Measurements from ENCODE around the gene LGMN.

Gene LGMN

DNA sequence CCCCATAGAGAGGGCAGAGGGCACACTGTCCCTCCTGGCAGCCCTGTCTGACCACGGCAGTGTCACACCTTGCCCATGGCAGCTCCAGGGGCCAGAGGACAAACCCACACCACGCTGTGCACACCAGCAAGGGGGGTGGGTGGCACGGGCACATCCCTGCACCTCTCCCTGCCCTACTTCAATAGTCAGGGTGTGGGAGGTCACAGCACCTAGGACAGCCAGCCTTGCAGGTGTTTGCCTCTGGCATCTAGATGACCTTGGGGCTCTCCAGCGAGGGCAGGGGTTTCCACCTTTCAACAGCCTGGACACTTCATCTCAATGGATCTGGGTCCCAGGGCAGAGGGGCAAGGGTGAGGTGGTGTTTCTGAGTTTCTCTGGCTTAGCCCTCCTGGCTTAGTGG, 69.2 kb downstream of the LGMN start:
- TF ChIP-seq GATA2 (IDR thresholded peaks at IDR 0.05; ENCODE audit: low read depth, low read length) (no peak), GATA3 (IDR thresholded peaks at IDR 0.05; ENCODE audit: low read depth, low read length) (no peak)

DNA sequence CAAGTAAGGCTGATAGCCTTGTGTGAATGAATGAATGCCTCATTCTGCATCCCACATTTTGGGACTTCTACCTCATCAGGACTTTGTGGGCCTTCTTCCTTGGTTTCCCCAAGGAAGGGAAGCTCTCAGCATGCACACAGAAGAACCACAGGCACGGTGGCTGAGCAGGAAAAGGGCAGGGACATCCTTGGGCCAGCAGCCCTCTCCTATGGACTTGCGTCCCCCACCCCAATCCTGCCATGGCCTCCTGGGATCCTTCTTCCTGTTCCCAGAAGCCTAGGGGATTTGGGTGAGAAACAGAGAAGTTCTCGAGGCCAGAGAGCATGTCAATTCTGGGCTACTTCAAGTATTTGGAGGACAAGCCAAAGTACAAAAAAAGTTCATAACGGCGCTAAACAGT, 69.7 kb downstream of the LGMN start:
- TF ChIP-seq GATA3 (IDR thresholded peaks at IDR 0.05; ENCODE audit: low read depth, low read length), result no peak
- TF ChIP-seq GATA2 (IDR thresholded peaks at IDR 0.05; ENCODE audit: low read depth, low read length), result no peak

DNA sequence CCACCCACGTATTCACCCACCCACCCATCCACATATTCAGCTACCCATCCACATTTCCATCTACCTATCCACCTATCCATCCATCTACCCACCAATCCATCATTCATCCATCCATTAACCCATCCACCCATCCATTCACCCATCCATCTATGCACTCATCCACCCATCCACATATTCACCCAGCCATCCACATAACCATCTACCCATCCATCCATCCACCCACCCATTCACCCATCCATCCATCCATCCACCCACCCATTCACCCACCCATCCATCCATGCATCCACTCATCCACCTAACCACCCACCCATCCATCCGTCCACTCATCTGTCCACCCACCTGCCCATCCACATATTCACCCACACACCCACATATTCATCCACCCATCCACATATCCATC, 70.5 kb downstream of the LGMN start:
- TF ChIP-seq GATA2 (IDR thresholded peaks at IDR 0.05; ENCODE audit: low read depth, low read length) (no peak), GATA3 (IDR thresholded peaks at IDR 0.05; ENCODE audit: low read depth, low read length) (no peak)

DNA sequence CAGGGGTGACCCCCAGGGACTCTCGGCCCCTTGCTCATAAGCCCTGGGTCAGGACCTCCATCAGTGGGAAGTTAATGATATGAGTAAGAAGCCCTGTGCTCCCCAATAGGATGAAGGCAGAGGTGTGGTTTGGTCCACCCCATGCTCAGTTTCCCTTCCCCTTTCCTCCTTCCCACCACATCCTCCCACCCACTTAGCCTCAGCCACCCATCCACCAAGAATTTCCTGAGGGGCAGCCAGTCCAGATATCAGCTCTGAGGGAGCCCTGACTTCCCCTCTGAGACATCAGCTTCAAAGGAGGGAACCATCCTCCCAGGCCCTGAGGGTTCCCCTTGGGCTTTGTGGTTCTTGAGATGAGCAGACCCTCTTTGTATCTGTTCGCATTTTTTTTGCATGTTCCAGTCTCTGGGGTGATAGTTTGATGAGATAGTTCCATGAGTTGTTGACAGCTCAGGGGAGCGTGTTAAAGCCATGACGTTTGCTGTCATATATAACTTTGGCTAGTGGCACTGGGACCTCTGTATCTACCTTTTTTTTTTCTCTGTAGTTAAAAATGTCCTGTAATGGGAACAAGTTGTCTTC, 71.2 kb downstream of the LGMN start:
- TF ChIP-seq GATA2 (IDR thresholded peaks at IDR 0.05; ENCODE audit: low read depth, low read length) (no peak), GATA3 (IDR thresholded peaks at IDR 0.05; ENCODE audit: low read depth, low read length) (no peak)

DNA sequence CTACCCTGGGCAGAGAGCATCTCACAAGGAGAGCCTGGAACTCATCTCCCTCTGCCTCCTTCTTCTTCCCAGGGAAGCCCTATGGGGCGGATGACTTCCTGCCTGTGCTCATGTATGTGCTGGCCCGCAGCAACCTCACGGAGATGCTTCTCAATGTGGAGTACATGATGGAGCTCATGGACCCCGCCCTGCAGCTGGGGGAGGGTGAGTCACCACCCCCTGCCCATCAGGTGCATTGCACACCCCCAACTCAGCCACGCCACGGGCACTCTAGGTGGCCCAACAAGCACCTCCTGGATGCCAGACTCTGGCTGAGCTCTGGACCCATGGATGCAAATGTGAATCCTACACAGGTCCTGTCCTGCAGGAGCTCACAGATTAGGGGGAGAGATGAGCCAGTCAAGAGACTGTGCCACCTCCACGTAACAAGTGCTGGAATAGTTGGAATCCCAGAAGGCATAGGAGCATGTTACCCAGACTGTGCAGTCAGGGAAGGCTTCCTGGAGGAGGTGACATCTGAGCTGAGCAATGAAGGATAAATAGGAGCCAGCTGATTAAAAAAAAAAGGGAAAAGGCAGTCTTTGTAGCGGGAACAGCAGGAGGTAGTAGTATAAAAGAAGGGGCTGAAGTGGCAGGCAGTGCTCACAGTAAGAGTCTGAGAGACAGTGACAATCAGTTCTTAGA, 71.9 kb downstream of the LGMN start:
- TF ChIP-seq GATA3 (IDR thresholded peaks at IDR 0.05; ENCODE audit: low read depth, low read length), result no peak
- no peak for TF ChIP-seq GATA2 (IDR thresholded peaks at IDR 0.05; ENCODE audit: low read depth, low read length)

DNA sequence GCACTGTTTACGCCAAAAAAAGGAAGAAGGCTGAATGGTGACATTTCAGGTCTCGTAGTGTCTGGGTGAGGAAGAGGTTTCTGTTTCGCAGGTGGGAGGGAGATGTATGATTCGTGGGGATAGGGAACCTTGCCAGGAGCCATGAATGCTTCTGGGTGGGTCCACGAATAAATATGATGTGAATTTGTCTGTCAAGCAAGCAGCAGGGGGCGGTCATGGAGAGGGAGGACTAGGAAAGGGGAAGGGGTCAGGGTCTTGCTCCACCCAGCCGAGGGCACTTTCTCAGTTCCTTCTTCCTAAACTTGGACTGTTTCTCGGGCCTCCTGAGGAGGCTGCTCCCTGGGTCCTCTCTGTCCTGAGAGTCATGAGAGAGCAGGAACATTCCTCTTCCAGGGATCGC, 72.5 kb downstream of the LGMN start:
- no peak for TF ChIP-seq GATA3 (IDR thresholded peaks at IDR 0.05; ENCODE audit: low read depth, low read length)
- no peak for TF ChIP-seq GATA2 (IDR thresholded peaks at IDR 0.05; ENCODE audit: low read depth, low read length)

DNA sequence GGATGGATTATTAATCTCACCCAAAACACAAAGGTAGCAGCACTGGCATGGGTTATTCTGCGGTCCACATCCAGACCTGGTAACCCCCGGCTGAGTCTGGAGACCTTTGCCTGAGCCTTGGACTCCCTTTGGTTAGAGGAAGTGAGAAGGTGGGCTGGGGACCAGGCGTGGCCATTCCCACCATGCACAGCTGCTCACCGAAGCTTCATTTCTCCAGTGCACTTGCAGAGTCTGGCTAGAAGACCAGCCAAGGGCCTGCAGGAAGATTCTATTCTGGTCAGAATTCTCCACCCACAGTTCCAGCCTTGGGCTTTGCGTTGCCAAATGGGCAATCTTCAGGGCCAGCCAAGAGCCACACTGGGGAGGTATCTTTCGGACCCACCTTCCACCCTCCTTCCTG, 73.0 kb downstream of the LGMN start:
- no peak for TF ChIP-seq GATA3 (IDR thresholded peaks at IDR 0.05; ENCODE audit: low read depth, low read length)
- no peak for TF ChIP-seq GATA2 (IDR thresholded peaks at IDR 0.05; ENCODE audit: low read depth, low read length)

DNA sequence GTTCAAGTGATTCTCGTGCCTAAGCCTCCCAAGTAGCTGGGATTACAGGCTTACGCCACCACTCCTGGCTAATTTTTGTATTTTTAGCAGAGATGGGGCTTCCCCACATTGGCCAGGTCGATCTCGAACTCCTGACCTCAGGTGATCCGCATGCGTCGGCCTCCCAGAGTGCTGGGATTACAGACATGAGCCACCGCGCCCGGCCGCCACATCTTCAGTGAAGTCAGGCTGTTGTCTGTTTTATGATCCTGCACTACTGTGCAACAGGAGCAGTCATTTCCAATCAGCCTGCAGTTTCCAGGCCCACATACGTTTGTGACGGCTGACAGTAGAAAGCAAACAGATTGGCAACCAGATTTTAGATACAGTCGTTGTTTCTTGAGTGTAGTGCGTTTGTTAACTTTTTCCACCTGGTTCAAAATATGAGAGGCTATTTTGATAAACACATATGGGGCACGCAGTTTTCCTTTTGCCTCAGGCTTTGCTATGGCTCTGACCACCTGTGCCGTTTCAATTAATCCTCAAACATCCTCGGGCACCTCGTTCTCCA, 74.8 kb downstream of the LGMN start:
- TF ChIP-seq GATA3 (IDR thresholded peaks at IDR 0.05; ENCODE audit: low read depth, low read length) (no peak), GATA2 (IDR thresholded peaks at IDR 0.05; ENCODE audit: low read depth, low read length) (no peak)

DNA sequence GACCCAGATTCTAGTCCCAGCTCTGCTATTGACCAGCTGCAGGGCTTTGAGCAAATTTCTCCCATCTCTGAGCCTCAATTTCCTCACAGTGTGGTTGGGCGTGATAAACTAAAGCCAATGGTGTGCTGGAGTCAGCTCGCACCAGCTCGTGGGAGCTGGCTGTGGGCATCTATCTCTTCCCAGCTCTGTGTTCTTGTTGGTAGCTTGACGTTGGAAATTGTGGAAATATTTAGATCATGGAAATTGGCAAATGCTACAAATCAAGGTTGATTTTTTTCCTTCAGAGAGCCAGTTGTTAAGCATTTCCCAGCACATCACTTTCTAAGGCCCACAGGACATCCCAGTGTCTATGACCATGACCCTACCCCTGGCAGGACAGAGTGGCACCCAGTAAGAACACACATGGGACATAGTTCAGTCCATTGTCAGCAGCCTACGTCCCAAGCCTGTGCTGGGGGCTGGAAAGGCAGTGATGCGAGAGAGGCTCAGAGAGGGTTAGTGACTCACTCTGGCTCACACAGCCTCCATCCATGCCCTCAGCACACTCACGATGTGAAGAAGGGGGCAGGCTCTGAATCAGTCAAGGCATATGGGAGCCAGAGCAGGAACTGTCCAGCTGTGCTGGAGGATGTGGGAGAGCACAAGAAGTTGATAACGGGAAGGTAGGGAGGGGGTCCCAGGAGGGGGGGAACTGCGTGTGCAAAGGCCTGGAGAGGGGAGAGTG, 77.6 kb downstream of the LGMN start:
- TF ChIP-seq GATA2 (IDR thresholded peaks at IDR 0.05; ENCODE audit: low read depth, low read length) (no peak), GATA3 (IDR thresholded peaks at IDR 0.05; ENCODE audit: low read depth, low read length) (no peak)

DNA sequence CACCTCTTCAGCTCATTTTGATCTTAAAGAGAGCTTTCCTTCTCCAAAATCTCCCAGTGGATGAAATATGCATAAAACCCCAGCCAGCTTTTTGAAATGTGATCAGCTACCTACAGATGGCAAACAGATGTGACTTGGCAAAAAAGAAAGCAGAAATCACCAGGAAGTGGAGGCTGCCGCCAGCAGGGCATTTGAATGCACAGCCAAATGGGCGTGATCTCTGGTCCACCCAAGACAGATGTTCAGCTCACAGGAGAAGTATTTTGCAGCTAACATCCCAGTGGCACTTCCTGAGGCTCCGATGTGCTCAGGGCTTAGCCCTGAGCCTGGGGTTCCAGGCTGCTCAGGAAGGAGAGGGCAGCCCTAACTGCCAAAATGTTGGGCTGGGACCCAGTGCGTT, 78.3 kb downstream of the LGMN start:
- no peak for TF ChIP-seq GATA3 (IDR thresholded peaks at IDR 0.05; ENCODE audit: low read depth, low read length)
- TF ChIP-seq GATA2 (IDR thresholded peaks at IDR 0.05; ENCODE audit: low read depth, low read length), result no peak

DNA sequence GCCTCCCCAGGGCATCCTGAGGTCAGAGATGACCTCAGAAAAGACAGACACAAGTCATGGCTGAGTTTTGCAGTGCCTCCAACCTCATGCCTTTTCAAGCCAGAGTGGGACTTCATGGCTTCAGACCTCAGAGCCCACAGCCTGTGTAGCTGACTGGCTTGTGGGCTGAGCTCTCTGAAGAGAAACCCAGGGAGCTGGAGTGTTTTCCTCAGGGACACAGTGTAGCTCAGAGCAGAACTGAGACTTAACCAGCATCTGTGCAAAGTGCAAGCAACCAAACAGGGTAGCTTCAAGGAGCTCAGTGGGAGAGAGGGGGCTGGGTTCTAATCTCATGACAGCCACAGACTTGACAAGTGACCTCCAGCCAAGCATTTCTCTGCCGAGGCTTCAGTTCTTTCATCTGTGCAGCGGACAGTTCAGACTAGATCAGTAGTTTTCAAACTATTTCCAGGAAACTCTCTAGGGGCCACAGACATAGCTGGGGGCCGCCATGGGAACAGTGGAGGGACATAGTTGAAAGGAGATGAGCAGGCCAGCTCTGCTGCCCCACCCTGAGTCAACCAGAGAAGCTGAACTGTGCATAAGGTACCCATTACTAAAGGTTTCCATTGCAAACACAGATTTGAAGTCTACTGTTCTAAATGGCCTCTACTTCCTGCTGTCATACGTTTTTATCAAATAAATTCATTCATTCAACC, 80.0 kb downstream of the LGMN start:
- TF ChIP-seq GATA3 (IDR thresholded peaks at IDR 0.05; ENCODE audit: low read depth, low read length) (no peak), GATA2 (IDR thresholded peaks at IDR 0.05; ENCODE audit: low read depth, low read length) (no peak)

DNA sequence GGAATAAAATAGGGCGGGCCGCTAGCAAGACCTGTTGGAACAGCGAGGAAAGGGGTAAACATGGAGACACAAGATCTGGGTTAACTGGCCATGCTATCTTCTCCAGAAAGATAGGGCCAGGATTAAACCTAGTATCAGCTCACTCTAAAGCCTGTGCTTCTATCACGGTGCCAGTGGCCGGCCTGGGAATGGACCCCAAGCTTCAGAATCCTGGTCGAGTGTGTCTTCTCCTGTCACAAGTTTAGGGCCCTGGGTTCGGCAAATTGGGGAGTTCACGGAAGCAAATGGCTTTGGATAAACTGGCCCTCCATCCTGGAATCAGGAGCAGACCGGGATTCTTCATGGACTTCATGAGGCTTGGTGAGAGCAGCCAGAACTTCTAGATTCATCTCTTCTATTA, 82.2 kb downstream of the LGMN start:
- no peak for TF ChIP-seq GATA3 (IDR thresholded peaks at IDR 0.05; ENCODE audit: low read depth, low read length)
- TF ChIP-seq GATA2 (IDR thresholded peaks at IDR 0.05; ENCODE audit: low read depth, low read length), result no peak

DNA sequence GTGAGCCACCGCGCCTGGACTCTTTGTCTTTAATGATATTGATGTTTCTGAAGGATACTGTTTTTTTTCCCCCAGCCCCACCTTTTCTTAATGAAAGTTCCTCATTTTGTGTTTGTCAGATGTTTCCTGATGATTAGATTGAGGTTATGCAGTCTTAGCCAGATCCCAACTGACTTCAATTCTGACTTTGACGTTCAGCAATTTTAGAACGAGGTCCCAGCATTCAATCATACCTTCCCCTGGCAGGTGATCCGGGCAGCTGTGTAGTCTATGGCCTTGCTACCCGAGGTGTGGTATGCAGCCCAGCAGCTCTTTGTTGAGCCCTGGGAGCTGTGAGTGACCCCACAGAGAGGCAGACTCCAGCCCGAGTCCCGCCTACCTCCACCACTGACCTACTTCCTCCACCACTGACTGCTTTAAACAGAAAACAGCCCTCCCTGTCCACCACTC, 82.7 kb downstream of the LGMN start:
- TF ChIP-seq GATA2 (IDR thresholded peaks at IDR 0.05; ENCODE audit: low read depth, low read length) (no peak), GATA3 (IDR thresholded peaks at IDR 0.05; ENCODE audit: low read depth, low read length) (no peak)

DNA sequence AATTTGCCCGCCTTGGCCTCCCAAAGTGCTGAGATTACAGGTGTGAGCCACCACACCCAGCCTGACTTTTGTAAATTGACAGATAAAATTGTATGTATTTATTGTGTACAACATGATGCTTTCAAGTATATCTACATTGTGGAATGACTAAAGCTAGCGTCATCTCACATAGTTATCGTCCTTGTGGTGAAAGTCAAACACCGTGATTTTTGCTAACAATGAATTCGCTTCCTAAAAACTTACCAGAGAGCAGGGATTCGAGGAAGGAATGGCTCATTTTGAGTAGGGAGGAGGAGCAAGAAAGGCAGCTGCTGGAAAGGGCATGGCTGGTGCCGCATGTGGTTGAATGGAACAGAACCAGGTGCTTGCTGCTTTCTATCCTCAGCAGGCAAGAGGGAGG, 85.4 kb downstream of the LGMN start:
- TF ChIP-seq GATA2 (IDR thresholded peaks at IDR 0.05; ENCODE audit: low read depth, low read length), result no peak
- TF ChIP-seq GATA3 (IDR thresholded peaks at IDR 0.05; ENCODE audit: low read depth, low read length), result no peak
